ENCODE data around the gene XKRX.
A peak's percentile ranks its signal among the peaks of the same experiment; 100 is the strongest.

The XKRX gene

DNA sequence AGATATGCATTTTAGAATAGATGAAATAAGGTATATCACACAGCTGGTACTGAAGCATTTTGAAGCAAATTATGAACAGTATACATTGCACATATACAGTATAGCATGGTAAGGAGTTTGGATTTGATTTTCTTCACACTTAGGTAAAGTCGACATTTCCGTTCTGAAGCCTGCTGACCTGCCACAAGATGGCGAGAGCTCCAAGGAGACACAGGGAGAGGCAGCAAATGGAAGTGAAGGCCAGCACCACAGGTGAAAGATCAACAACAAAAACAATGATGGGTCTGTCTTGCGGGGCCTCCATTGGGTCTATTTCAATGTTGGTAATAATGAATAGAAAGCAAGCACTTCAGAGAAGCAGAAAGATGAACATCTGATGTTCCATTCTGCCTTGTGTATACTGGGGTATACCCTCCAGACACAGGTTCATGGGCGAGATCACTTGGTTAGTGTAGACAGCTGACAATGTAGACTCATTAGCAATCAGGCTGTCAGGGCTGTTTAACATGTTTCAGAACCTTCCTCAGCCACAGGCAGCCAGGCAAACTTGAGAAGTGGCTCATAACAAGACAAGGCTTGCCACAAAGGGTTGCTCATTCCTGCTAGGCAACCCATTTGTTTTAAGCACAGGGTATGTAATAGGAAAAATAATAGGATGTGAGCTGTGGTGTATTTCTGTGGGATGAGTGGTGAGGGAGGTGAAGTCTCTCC lies 33.2 kb downstream of the XKRX start:
- DNase-seq (ENCODE audit: low spot score), result peak; percentile 56

DNA sequence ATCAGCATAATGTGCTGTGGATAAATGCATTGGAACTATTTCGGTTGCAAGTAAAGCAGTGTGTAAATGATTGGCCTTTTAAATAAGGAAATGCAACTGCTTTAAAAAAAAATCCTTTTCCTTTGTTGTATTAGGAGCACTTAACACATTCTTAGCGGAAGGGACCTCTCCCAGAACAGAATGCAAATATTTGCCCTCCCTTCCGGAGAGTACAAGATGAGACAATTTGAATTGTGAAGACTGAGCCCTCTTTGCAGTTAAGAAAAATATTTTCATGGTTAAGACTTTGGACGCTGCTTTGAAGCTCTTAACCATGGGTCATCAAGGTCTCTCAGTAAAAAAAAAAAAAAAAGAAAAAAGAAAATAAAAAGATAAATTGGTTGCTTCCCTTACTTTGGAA lies 45.1 kb downstream of the XKRX start:
- no peak for DNase-seq (ENCODE audit: low spot score)

DNA sequence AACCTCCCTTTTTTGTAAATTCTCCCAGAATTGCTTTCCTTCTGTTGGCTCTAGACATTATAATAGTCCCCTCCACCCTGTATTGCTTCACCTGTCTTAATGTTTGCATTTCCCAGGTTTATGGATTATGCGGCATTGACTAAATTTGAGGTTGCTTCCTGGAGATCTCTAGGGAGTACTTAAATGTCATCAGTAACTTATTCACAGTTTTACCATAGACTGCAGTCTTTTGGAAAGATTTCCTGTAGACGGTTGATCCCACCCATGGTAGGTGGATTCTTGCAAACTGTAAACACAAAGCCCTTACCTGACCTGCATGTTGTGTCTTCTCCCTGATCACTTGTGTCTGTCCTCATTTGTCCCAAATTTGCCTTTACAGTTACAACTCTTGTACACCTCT lies 48.3 kb downstream of the XKRX start:
- no peak for DNase-seq (ENCODE audit: low spot score)

DNA sequence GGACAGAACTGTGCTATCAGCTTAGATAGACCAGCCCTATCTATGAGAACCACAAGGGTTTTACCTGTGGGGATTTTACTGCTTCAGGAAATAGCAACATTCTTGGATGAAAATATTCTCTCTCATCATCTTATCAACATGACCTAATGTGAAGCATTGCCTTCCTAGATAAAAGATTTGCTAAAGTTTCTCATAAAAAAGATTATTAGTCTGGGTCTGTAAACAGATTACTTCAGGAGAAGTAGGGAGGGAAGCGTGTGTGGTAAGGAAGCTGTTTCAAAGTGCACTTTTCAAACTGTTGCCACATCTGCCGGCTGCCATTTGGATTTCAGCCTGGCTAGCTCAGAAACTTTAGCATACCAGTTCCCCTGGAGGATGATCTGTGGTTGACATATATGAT lies 54.4 kb downstream of the XKRX start, which contains the start of gene NOX1:
Gene NOX1 (minus strand): TSS at position 35 of the 400 bp plus-strand sequence. CDS start 220 bp downstream, outside the sequence.
- no peak for DNase-seq (ENCODE audit: low spot score)

DNA sequence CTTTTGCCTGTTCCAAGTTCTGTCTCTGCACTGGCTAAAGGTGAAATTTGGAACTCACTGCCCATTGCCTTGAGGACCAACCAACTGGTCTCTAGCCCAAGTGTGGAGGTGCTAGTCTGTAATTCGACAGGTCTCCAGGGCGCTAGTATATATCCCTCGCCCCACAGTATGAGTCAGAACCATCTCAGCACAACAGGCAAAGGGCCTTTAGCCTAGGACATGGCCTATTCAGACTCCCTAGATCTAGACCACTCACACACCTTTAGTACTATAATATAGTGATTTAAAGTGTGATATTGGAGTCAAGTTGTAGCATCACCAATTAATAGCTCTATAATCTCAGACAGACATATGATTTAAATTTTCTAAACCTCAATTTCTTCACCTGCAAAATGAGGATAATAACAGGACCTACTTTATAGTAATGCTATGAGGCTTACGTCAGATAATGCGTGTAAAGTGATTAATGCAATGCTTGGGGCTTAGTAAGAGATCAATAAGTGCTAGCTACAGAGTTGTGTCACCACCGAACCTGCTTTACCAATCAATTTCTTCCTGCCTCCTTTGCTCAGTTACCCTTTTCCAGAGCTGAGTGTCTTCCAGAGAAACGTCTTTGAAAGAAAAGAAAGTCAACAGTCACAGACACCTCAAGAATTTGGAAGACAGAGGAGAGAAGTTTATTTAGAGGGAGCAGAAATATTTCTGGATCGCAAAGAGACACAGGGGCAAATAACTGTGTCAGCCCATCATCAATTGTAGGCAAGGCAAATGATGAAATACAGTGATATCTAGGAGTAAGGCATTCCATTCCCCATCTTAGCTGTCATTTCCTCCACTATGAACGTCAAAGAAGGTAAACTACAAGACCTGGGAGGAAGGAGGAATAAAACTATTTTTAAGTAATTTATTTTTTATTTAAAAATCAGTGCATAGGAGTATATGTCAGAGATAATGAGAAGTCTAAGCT lies 56.8 kb downstream of the XKRX start:
- DNase-seq (ENCODE audit: low spot score), result no peak

DNA sequence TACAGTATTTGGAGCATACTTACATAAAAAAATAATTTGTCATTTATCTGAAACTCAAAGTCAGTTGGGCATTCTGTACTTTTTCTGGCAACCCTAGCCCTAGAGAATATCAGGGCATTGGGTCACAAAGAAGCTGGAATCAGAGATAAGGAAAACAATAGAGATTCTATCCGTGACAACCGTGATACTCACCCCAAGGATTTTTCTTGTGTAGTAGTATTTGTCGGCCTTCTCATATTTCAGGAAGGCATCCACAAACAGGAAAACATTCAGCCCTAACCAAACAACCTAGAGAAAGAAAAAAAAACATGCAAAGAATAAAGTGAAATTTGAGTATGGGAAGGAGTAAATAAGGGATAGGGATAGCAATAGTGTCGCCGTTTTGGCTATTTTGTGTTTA lies 58.2 kb downstream of the XKRX start:
- no peak for DNase-seq (ENCODE audit: low spot score)

DNA sequence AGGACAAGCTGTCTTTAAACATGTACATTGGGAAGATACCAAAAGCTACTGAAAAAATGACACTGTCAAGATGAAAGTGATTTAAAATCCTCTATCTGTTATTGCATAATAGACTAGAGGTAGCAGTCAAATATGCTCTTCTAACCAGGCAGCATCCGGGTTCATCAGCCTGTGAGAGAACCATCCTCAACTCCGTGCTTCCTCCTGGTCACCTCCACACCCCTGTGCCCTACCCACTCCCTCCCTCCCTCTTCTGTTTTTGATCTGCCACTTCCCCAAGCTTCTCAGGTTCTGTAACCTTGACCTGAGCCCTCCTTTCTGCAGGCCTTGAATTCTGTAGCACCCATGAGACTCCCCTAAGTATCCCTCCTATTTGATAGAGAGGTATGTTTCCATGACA lies 60.4 kb downstream of the XKRX start:
- DNase-seq (ENCODE audit: low spot score), result no peak

DNA sequence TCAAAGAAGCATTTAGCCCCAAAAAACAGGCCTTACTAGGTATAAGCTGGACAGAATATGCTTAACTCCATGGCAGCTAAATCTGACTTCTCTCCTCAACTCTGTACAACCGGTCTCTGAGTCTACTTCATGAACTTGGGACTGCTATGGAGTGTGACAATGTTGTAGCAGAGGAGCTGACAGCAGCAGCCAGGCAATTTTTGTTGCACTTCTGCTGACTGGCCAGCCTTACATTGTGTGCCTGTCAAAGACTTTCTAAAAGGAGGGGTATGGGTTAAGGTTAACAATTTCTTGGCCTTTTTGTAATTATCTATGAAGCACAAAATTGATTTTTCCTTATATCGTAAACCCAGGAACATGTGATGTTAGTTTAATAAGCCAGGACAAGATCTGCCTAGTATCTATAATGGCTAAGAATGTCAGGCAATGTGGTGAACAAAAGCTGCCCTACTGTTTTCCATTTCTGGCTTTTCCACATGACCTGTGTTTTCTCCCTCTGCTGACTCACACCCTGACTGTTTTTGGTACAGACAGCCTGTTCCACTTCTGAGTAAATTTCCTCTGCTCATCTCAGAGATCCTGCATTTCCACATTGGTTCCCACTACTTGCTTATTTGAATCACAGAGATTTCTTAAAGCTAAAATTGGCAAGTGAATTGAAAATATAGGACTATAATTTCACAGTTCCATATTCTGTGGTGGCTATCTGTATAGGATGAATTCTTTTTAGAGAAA lies 63.9 kb downstream of the XKRX start:
- DNase-seq (ENCODE audit: low spot score), result no peak

Data from SW480 (cell line).